KOPT-K1 (cell line): ENCODE results near the gene EIF6.
"Not testable (repeated sequence)": the region's sequence is repeated elsewhere in the genome, so short reads cannot be mapped to it uniquely, and the experiment has no call there.

Experiments
- H3K27ac ChIP-seq: fragments of 200-600 bp; sonication (generic); 2 replicates; pipeline ENCODE4 v1.5.1; 2016; ENCODE audit warnings: antibody characterized with exemption, mild to moderate bottlenecking, low read depth, low read length; ENCODE audit not compliant: poor library complexity, severe bottlenecking
- H3K36me3 ChIP-seq: fragments of 200-600 bp; sonication (generic); 2 replicates; pipeline ENCODE4 v1.5.1; 2017; ENCODE audit warnings: antibody characterized with exemption, mild to moderate bottlenecking, low read length, moderate library complexity; ENCODE audit not compliant: insufficient read depth
- H3K9me3 ChIP-seq: fragments of 200-600 bp; sonication (generic); 2 replicates; pipeline ENCODE4 v1.5.1; 2017; ENCODE audit warnings: antibody characterized with exemption, low read length, mild to moderate bottlenecking; ENCODE audit not compliant: insufficient read depth, poor library complexity, severe bottlenecking

Gene EIF6

DNA sequence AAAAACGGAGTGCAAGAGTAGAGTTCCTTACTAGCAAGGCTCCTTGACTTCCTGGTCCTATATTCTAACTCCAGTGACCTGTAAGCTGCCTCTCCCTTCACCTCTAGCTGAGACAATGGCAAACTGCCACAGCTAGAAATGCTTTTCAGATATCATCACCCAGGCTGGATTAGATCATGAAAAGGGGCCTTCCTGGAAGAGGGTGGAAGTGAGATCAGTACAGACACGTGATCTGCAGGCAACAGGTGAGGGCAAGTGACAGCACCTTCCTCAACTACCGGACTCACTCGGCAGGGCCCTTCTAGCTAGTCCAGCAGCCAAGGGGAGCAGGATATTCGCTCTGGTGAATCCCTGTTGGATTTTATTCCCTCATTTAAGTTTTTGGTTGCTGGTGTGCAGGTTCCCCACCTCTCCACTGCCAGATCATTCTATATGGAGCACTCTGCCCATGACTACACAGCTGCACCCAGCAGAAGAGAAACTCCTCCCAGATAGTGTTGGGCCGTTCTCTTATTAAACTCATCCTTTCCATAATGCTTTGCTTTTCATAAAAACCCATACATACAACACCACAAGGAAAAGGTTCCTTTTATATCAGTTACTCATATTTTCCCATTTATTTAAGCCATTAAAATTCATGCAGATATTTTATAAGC lies 34.1 kb upstream of the EIF6 start:
- peaks cover 17% of the 10 kb centered on the region for H3K36me3 ChIP-seq
- H3K27ac ChIP-seq = no peak overlapping the region
- H3K9me3 ChIP-seq = no peaks in the 10 kb centered on the region

DNA sequence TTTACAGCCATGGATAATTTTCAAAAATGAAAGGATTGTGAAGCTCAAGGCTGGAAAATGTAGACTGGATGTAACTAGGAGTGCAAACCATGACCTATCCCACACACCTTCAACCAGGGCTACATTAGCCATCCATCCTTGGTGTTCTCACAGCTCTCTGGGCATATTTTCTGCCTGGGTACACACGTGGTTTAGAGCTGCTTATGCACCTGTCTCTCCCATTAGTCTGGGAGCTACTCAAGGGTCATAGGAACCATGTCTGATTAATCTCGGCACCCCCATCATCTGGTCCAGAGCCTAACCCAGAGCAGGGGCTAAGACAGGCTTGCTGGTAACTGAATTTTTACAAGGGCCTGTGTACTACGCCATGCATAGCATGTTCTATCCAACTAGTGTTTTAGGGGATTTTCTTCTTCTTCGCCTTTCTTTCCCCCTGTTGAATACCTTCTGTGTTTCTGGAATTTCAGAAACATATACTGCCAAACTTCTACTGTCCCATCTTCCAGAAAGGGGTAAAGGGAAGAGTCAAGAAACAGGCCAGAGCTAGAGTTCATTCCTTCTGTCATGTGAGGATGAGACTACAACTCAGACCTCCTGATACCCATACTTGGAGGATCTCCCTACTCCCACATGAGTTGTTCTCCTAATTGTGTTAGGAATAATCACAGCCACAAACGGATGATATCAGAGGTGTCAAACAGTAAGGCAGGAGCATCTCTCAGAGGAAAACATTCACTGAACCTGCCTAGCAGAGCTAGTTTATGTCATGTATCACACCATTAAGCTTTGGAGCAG lies 33.0 kb upstream of the EIF6 start:
- Histone ChIP-seq H3K36me3 (peaks cover 24% of the 10 kb centered on the region), H3K9me3 (no peaks in the 10 kb centered on the region), H3K27ac (no peak overlapping the region)

DNA sequence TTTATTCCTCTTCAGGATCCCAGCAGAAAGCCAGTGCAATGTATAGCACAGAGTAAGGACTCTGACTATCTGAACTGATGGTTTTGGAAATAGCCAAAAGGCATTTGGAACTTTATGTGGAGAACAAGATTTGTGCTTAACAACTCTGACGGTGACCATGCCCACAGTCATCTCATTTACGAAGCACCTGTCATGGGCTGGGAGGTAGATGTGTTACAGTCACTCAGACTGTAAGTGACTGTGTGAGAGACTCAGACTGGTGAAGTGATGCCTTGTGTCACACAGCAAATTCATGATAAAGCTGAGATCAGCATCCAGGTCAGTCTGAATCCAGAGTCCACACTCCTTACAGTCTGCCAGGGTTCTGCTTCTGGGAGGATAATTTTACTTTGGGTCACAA lies 31.5 kb upstream of the EIF6 start:
- Histone ChIP-seq H3K27ac (no peak overlapping the region), H3K9me3 (no peaks in the 10 kb centered on the region), H3K36me3 (peaks cover 27% of the 10 kb centered on the region)

DNA sequence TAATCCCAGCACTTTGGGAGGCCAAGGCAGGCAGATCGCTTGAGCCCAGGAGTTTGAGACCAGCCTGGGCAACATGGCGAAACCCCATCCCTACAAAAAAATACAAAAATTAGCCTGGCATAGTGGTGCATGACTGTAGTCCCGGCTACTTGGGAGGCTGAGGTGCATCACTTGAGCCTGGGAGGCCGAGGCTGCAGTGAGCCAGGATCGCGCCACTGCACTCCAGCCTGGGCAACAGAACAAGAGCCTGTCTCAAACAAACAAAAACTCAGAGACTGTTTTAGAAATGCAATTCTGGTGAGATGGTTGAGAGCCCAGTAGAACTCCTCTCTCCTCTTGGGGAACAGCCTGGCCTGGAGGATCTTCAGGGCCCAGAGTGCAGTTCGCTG lies 31.1 kb upstream of the EIF6 start:
- not testable (repeated sequence) for H3K9me3 ChIP-seq, H3K27ac ChIP-seq
- peaks cover 27% of the 10 kb centered on the region for H3K36me3 ChIP-seq

DNA sequence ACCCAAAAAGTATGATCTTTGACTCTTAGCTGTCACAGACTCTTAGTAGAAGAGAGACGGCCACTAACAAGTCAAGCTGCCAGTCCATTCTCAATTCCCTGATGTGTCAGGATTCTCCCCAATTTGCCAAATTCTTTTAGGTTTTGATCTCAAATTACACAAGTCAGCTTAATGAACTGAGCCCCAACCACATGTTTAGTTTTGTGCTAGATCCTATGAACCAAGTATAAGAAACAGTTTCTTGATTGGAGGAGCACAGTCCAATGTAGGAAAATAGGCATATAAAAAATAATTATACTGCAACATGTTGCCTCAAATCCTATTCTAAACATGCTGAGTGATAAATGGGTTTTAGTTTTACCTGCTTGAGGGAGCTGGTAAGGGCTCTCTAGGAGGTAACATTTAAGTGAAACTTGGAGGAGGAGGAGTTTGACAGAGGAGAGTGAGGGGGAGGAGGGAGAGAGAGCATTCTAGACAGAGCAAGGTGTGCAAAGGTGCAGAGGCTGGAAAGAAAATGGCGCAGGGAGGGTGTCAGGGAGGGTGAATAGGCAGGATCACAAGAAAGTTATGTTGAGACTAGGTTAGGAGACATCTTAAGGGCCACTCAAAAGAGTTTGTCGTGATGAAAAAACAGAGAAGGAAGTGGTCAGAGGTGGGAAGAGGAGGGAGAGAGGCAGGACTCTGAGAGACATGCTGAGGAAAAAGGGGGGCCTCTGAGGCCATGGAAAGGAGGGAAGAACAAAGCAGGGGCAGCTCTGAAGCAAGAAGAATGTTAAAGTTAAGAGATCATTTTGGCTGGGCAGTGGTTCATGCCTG lies 30.5 kb upstream of the EIF6 start:
- Histone ChIP-seq H3K27ac (no peak overlapping the region), H3K9me3 (no peaks in the 10 kb centered on the region), H3K36me3 (peaks cover 30% of the 10 kb centered on the region)

DNA sequence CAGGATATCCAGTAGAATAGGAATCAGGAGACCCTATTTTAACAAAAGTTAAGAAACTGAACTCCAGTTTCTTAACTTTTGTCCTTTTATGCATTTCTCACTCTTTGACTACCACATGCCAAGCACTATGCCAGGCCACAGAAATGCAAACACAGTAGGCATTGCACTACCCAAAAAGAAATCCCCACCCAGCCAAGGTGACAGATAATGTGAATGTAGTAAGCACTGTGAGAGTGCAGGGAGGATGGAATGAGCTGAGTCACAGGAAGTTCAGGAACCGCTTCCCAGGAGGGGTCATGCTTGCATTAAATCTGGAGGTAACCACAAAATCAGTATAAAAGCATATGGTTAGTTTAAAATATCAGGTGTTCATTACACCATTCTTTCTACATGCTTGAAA lies 27.7 kb upstream of the EIF6 start:
- Histone ChIP-seq H3K9me3 (no peaks in the 10 kb centered on the region), H3K36me3 (peaks cover 46% of the 10 kb centered on the region), H3K27ac (no peak overlapping the region)

DNA sequence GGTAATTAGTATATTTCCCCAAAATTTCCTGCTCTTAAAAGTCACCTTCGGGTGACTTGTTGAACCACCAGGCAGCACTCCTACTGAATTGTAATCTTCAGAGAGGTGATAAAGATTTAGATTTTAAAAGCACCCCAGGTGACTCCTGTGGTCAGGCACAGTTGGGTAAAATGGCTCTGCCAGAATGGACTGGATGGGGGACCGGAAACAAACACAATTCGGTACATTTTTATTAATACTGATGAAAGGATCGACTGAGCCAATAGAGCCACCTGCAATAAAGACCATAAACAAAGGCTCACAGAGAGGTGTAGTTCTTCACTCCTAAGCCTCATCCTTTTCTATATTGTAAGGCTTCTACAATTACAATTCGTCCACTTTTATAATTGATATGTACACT lies 27.2 kb upstream of the EIF6 start:
- H3K36me3 ChIP-seq = peaks cover 46% of the 10 kb centered on the region
- no peak overlapping the region for H3K27ac ChIP-seq
- no peaks in the 10 kb centered on the region for H3K9me3 ChIP-seq

DNA sequence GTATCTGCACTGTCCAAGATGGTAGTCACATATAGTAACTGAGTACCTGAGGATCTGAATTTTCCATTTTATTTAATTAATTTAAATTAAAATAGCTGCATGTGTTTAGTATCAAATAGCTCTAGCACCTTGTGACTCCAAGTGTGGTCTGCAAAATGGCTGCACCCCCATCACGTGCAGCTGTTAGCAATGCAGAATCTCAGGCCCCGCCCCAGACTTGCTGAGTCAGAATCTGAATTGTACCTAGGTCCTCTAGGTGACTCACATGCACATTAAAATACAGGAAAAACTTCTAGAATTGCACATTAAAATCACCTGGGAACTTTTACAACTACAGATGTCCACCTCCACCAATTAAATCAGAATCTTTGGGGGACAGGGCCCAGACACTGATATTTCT lies 26.8 kb upstream of the EIF6 start:
- peaks cover 49% of the 10 kb centered on the region for H3K36me3 ChIP-seq
- no peak overlapping the region for H3K27ac ChIP-seq
- H3K9me3 ChIP-seq = no peaks in the 10 kb centered on the region

DNA sequence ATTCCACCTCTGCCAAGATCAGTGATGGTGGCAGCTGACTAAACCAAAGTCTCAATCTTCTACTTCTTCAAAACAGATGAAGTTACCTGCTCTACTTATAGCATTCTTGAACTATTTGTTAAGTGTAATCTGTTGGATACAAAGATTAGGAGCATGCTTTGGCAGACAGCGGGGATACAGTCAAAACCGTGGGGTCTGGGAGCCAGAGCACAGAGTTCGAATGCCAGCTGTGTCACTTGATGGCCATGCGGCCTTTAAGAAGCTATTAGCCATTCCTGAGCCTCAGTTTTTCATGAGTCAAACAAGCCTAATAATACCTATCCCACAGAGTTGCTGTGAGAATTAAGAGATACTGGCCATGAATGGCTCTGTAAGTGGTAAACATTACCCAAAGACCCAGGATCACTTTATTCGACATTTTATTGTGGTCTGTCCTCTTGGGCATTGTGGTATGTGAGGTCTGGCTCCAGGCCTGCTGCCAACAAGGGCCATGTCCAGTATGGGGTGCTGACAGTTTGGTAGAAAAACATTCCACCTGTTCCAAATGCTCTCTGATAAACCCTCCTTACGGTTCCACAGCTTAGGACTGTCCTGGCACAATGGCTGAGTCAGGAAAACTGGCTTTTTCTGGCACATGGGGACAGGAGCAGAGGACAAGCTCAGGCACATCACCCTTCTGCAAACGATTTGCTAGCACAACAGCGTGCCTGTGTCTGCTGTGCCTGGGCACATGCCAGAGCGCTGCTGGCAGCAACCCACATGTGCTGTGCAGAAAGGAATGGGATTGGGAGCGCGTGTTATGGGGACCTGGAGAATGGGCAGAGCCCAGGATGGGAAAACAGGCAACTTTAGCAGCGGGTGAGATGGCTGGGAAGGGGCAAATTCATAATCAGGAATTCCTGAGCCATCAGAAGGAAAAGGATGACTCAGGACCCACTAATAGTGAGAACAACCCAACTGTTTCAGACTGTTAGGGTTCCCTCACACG lies 23.4 kb upstream of the EIF6 start:
- Histone ChIP-seq H3K36me3 (peaks cover 62% of the 10 kb centered on the region; the same call in 1 of the 2 replicates), H3K9me3 (no peaks in the 10 kb centered on the region), H3K27ac (no peak overlapping the region)

DNA sequence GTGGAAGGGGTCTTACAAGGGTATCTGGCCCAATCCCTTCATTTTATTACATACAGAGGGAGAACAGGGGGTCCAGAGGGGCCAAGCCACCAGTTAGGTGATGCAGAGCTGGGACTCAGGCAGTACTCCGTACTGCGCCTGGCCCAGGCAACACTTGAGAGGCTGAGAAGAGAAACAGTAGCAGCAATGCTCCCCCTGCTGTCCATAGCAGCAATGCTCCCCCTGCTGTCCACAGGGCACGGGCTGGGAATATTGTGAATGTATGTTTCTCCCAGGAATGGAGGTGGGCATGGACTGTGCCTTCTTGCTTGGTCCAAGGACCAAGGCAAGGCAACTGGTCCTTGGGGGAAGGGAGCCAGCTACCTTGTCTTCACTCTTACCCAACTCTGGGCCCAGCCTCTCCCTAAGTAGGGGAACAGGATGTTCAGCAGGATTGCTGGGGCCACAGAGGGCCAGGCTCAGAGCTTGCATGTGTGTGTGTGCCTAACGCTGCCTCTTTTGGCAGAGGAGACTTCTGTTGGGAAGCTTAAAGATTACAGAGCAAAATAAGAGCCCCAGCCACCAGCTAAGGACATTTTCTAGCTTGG lies 22.5 kb upstream of the EIF6 start:
- H3K9me3 ChIP-seq = no peaks in the 10 kb centered on the region
- H3K36me3 ChIP-seq = peaks cover 60% of the 10 kb centered on the region; the same call in 1 of the 2 replicates
- no peak overlapping the region for H3K27ac ChIP-seq

DNA sequence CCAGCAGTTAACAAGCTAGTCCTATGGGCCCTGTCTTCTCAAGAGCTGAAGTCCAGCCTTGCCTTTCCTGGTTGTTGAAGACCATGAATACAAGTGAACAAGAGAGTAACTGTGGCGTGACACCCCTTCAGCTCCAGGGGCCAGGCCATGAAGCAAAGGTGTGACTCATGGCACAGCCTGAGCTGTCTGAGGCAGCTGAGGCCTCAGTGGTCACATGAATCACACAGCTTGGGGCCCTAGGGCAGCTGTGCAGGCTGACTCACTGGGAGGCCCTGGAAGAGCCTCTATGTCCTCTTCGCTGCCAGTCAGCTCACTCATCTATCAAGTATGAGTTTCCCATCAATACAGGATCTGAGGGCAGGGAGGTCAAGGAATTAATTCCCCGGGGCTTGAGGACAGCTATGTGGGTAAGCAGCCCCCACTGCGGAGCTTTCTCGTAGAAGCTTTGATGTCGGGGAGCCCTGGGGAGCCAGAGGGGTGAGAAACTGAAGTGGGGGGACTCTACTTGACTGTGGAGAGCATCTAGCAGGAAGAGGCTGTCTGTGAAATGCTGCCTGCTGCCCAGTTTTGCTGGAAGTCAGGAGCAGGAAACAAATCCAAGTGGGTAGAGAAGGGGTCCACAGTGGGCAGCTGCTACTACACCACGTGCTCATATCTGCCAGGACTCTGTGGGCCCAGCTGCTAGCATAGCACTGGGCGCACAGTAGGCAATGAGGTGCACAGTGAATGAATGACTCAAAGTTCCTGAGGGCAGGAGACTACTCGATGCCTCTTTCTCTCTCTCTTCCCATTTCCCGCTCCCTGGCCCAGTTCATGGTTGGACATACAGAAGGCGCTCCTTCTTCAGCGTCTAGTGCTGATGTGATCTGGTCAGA lies 21.3 kb upstream of the EIF6 start:
- no peak overlapping the region for H3K27ac ChIP-seq
- H3K36me3 ChIP-seq = peaks cover 59% of the 10 kb centered on the region; the same call in 1 of the 2 replicates

DNA sequence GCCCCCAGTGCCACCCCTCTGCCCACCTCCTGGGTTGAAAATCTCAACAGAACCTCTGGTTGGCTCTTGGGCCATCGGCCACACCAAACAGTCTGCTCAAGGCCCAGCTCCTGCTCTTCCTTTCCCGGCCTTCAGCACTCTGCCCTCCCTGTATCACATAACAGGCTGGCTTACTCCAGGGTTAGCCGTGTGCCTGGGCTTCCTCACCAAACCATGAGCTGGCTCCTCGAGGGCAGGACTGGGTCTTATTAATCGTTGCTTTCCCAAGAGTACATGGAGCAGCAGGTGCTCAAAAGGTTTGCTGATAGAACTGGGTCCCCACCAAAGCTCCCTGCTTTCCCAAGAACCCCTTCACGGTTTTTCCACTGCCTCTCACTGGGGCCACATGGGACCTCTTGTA lies 20.4 kb upstream of the EIF6 start:
- Histone ChIP-seq H3K36me3 (peaks cover 56% of the 10 kb centered on the region; the same call in 1 of the 2 replicates), H3K27ac (no peak overlapping the region), H3K9me3 (no peaks in the 10 kb centered on the region)

More for the DNA sequence above, 21.3 kb upstream of the EIF6 start:
- no peaks in the 10 kb centered on the region for H3K9me3 ChIP-seq

DNA sequence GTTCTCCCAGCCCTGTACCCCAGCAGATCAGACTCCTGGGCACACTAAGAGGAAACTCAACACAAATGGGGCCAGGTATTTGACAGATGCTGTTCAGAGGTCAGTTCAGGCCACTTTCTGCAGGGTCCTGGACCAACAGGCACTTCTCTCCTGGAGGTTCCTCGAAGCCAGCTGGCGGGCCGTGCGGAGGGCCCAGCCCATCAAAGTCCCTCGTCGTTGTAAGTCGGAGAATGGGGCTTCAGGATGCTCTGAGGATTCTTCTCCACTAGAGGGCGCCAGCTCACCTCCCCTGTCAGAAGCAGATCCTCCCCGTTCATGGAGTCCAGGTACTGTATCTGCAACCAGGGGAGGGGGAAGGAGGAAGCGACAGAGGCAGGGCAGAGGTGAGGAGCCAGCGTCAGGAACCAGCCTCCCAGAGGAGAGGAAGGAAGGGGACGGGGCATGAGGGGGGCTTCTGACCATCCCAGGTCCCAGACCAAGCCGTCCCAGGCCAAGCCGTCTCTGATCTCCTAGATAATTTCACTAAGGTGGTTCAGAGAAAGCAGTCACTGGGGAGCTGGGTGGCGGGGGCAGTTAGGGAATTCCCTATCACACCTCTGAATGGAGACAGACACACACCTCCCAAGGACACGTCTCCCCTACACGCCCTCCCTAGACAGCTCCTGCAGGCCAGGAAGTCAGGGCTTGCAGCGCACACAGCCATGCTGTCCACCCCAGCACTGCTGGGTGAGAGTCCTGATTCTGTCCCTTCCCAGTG lies 19.3 kb upstream of the EIF6 start:
- H3K9me3 ChIP-seq = no peaks in the 10 kb centered on the region
- H3K36me3 ChIP-seq = peaks cover 46% of the 10 kb centered on the region; the same call in 1 of the 2 replicates
- H3K27ac ChIP-seq = no peak overlapping the region
